Liver (tissue), 9 donors: ENCODE data around the gene GAS7. TPM values are rescaled to one million over a fixed set of nuclear protein-coding genes. Genes with fewer than 3 reads are reported as not detected.
"Not testable (repeated sequence)": the region's sequence is repeated elsewhere in the genome, so short reads cannot be mapped to it uniquely, and the experiment has no call there.

Source experiments
- DNase-seq: peaks from one replicate; pipeline ENCODE4 v3.0.0-alpha.2; 2017; ENCODE audit warnings: low spot score
- H3K27ac ChIP-seq, 2 donors: one replicate each; pipeline ENCODE4 v1.7.0; 2013; ENCODE audit warnings: inconsistent platforms in 2 of 2, low read length in 2 of 2, control low read depth in 1 of 2, low read depth in 1 of 2, mild to moderate bottlenecking in 1 of 2
- H3K27me3 ChIP-seq, 4 donors: one replicate each; pipeline versions ENCODE4 v1.6.1 to v1.7.0; 2013; ENCODE audit warnings: low read length in 3 of 4, inconsistent platforms in 1 of 4, mild to moderate bottlenecking in 1 of 4, moderate library complexity in 1 of 4; ENCODE audit not compliant: control insufficient read depth in 4 of 4, insufficient read depth in 4 of 4
- H3K36me3 ChIP-seq, 4 donors: one replicate each; pipeline versions ENCODE4 v1.6.1 to v1.7.0; 2013; ENCODE audit warnings: low read length in 3 of 4, mild to moderate bottlenecking in 3 of 4, low read depth in 1 of 4, moderate library complexity in 1 of 4; ENCODE audit not compliant: control insufficient read depth in 4 of 4, insufficient read depth in 3 of 4
- H3K4me1 ChIP-seq, 4 donors: one replicate each; pipeline versions ENCODE4 v1.6.1 to v1.7.0; 2013; ENCODE audit warnings: low read length in 3 of 4, mild to moderate bottlenecking in 3 of 4, moderate library complexity in 1 of 4; ENCODE audit not compliant: control insufficient read depth in 4 of 4, insufficient read depth in 4 of 4
- H3K4me3 ChIP-seq, 3 donors: one replicate each; pipeline versions ENCODE4 v1.6.1 to v1.7.0; 2013; ENCODE audit warnings: low read length in 3 of 3, control low read depth in 1 of 3, low read depth in 1 of 3, mild to moderate bottlenecking in 1 of 3
- H3K9ac ChIP-seq, 2 donors: one replicate each; pipeline ENCODE4 v1.7.0; 2013; ENCODE audit warnings: low read length in 2 of 2, mild to moderate bottlenecking in 2 of 2, moderate library complexity in 2 of 2, control low read depth in 1 of 2, low read depth in 1 of 2
- H3K9me3 ChIP-seq, 4 donors: one replicate each; pipeline versions ENCODE4 v1.6.1 to v1.7.0; 2013; ENCODE audit warnings: low read length in 3 of 4; ENCODE audit not compliant: control insufficient read depth in 4 of 4
- ATF3 ChIP-seq: IDR thresholded peaks from 2 replicates; pipeline ENCODE4 v1.6.1; 2016; ENCODE audit warnings: antibody characterized with exemption
- EGR1 ChIP-seq, 2 donors: IDR thresholded peaks; 2 replicates each; pipeline ENCODE4 v1.6.1; 2016 to 2018; ENCODE audit warnings: antibody characterized with exemption in 2 of 2, low read depth in 2 of 2
- FOXA1 ChIP-seq: IDR thresholded peaks from 2 replicates; pipeline ENCODE4 v1.6.1; 2016; ENCODE audit warnings: antibody characterized with exemption
- FOXA2 ChIP-seq: IDR thresholded peaks from 2 replicates; pipeline ENCODE4 v1.6.1; 2016; ENCODE audit warnings: antibody characterized with exemption
- HNF4A ChIP-seq, 2 donors: conservative IDR thresholded peaks; 2 replicates each; pipeline ENCODE4 v1.6.1; 2016; ENCODE audit warnings: antibody characterized with exemption in 2 of 2, mild to moderate bottlenecking in 2 of 2
- HNF4G ChIP-seq: IDR thresholded peaks from 2 replicates; pipeline ENCODE4 v1.6.1; 2016; ENCODE audit warnings: antibody characterized with exemption
- JUND ChIP-seq, 2 donors: IDR thresholded peaks; 2 replicates each; pipeline ENCODE4 v1.6.1; 2016; ENCODE audit warnings: antibody characterized with exemption in 2 of 2
- NR2F2 ChIP-seq: IDR thresholded peaks from 2 replicates; pipeline ENCODE4 v1.6.1; 2016; ENCODE audit warnings: antibody characterized with exemption
- RXRA ChIP-seq, 2 donors: IDR thresholded peaks; 2 replicates each; pipeline ENCODE4 v1.6.1; 2017 to 2018; ENCODE audit warnings: antibody characterized with exemption in 2 of 2, mild to moderate bottlenecking in 1 of 2
- YY1 ChIP-seq: IDR thresholded peaks from 2 replicates; pipeline ENCODE4 v1.6.1; 2016; ENCODE audit warnings: antibody characterized with exemption, mild to moderate bottlenecking
- WGBS: extraction: QIAGEN DNeasy Blood & Tissue Kit; methylation state at CpG from one replicate; pipeline ENCODE4 v1.1.7; 2013; 5-methylcytosine and 5-hydroxymethylcytosine counted together
- polyA plus RNA-seq, 2 donors: library from polyadenylated mRNA; stranded (reverse) in 1 of 2; unstranded in 1 of 2; fragments of 200-250 nt in 1 of 2; fragments of >200 nt in 1 of 2; fragmentation: Nextera tagmentation in 1 of 2; extraction: Ambion mirVana in 1 of 2; gene quantifications; one replicate each; pipeline versions ENCODE4 v1.2.1 to v1.2.3, GENCODE V29; 2013 to 2015
- total RNA-seq, 2 donors: library from RNA; depleted of rRNA; stranded (reverse); fragments of >200 nt; gene quantifications; one replicate each; pipeline ENCODE4 v1.2.3, GENCODE V29; 2014
- TF ChIP-seq, protein P1 (sequence below): IDR thresholded peaks from 2 replicates; pipeline ENCODE4 v1.6.1; 2016; ENCODE audit warnings: antibody characterized with exemption
- TF ChIP-seq, protein P2 (sequence below): fragments of 150-350 bp; IDR thresholded peaks from 2 replicates; pipeline ENCODE4 v1.5.1; 2017; ENCODE audit warnings: improper control_type of control experiment, low read depth, low read length; ENCODE audit not compliant: missing input control
- donor health status: healthy.
- donor health status: healthy.
- donor health status: healthy.
- donor health status: healthy.
- donor health status: healthy.

The GAS7 gene
- total and polyA plus RNA-seq, 4 donors, result 0.79 to 6.1 (median 2.5) TPM

- TF ChIP-seq ATF3, result no peak
- TF ChIP-seq FOXA1, result no peak
- no peak for TF ChIP-seq FOXA2
- TF ChIP-seq JUND (IDR thresholded peaks at IDR 0.05), result no peak
- TF ChIP-seq, protein P1, sequence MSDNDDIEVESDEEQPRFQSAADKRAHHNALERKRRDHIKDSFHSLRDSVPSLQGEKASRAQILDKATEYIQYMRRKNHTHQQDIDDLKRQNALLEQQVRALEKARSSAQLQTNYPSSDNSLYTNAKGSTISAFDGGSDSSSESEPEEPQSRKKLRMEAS, result no peak
- no peak for TF ChIP-seq RXRA (IDR thresholded peaks at IDR 0.05)
- TF ChIP-seq NR2F2, result no peak
- no peak for TF ChIP-seq HNF4G
- TF ChIP-seq HNF4A (conservative IDR thresholded peaks at IDR 0.05), result no peak
- TF ChIP-seq EGR1 (IDR thresholded peaks at IDR 0.05; ENCODE audit: low read depth in 2 of 2), result no peak
- TF ChIP-seq, protein P2, sequence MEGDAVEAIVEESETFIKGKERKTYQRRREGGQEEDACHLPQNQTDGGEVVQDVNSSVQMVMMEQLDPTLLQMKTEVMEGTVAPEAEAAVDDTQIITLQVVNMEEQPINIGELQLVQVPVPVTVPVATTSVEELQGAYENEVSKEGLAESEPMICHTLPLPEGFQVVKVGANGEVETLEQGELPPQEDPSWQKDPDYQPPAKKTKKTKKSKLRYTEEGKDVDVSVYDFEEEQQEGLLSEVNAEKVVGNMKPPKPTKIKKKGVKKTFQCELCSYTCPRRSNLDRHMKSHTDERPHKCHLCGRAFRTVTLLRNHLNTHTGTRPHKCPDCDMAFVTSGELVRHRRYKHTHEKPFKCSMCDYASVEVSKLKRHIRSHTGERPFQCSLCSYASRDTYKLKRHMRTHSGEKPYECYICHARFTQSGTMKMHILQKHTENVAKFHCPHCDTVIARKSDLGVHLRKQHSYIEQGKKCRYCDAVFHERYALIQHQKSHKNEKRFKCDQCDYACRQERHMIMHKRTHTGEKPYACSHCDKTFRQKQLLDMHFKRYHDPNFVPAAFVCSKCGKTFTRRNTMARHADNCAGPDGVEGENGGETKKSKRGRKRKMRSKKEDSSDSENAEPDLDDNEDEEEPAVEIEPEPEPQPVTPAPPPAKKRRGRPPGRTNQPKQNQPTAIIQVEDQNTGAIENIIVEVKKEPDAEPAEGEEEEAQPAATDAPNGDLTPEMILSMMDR, result no peak
- Histone ChIP-seq H3K9me3 (no peaks in the 10 kb centered on the region), H3K4me3 (no peak overlapping the region), H3K27ac (no peak overlapping the region), H3K4me1 (peaks cover 0 to 4% (median 0%) of the 10 kb centered on the region in 4 donors), H3K9ac (no peak overlapping the region), H3K27me3 (peaks cover 0 to 2% (median 0%) of the 10 kb centered on the region in 4 donors), H3K36me3 (no peaks in the 10 kb centered on the region)
- WGBS, result 83% methylated on average over 16 of the region's 16 CpGs
- no peak for DNase-seq
These were observed 139.3 kb downstream of the GAS7 start for GRCh38 chr17:10058921-10059683.

DNA sequence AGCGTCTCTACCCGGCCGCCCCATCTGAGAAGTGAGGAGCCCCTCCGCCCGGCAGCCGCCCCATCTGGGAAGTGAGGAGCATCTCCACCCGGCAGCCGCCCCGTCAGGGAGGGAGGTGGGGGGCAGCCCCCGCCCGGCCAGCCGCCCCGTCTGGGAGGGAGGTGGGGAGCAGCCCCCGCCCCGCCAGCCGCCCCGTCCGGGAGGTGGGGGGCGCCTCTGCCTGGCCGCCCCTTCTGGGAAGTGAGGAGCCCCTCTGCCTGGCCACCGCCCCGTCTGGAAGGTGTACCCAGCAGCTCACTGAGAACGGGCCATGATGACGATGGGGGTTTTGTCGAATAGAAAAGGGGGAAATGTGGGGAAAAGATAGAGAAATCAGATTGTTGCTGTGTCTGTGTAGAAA, 140.9 kb downstream of the GAS7 start:
- DNase-seq, H3K4me3 ChIP-seq, H3K4me1 ChIP-seq, H3K9ac ChIP-seq, H3K9me3 ChIP-seq, H3K27ac ChIP-seq, H3K27me3 ChIP-seq, H3K36me3 ChIP-seq: not testable (repeated sequence)
- WGBS, result 94% methylated on average over 25 of the region's 25 CpGs

GRCh38 chr17:10055262-10055975, 143.0 kb downstream of the GAS7 start:
- Histone ChIP-seq H3K4me1 (no peaks in the 10 kb centered on the region), H3K9ac (no peak overlapping the region)

More at GRCh38 chr17:10055262-10055975, 143.0 kb downstream of the GAS7 start:
- no peaks in the 10 kb centered on the region for H3K27me3 ChIP-seq
- DNase-seq, result no peak
- no peaks in the 10 kb centered on the region for H3K36me3 ChIP-seq
- WGBS, result 85% methylated on average over 13 of the region's 13 CpGs
- TF ChIP-seq YY1, result no peak
- H3K4me3 ChIP-seq, result no peak overlapping the region
- H3K9me3 ChIP-seq, result no peaks in the 10 kb centered on the region
- no peak overlapping the region for H3K27ac ChIP-seq
